HG03558 (cell line): ENCODE results near the gene HCAR1.
"Not testable (repeated sequence)": the region's sequence is repeated elsewhere in the genome, so short reads cannot be mapped to it uniquely, and the experiment has no call there.

ENCODE experiments used
- ATAC-seq: cut with Tn5 transposase; IDR thresholded peaks from one replicate; pipeline ENCODE4 v1.9.1; 2021; ENCODE audit warnings: moderate number of reproducible peaks; ENCODE audit not compliant: unreplicated experiment; ENCODE audit errors: extremely low read depth

The HCAR1 gene

GRCh38 chr12:122680989-122681388 is 49.7 kb downstream of the HCAR1 start:
- not testable (repeated sequence) for ATAC-seq

DNA sequence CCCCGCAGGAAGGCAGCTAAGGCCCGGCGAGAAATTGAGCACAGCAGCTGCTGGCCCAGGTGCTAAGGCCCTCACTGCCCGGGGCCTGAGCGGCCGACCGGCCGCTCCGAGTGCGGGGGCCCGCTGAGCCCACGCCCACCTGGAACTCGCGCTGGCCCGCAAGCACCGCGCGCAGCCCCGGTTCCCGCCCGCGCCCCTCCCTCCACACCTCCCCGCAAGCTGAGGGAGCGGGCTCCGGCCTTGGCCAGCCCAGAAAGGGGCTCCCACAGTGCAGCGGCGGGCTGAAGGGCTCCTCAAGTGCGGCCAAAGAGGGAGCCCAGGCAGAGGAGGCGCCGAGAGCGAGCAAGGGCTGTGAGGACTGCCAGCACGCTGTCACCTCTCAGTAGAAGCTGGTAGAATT is 53.9 kb downstream of the HCAR1 start:
- ATAC-seq: not testable (repeated sequence)
